ENCODE results near the gene CMTM7. TPM values are rescaled to one million over a fixed set of nuclear protein-coding genes. Genes with fewer than 3 reads are reported as not detected.

Gene CMTM7
- total and polyA plus RNA-seq, 10 of the 15 experiments (the other 5 are each of a cell fraction or from before 2014, with no cell fraction given): 3.7 to 36.4 (median 14.7) TPM

DNA sequence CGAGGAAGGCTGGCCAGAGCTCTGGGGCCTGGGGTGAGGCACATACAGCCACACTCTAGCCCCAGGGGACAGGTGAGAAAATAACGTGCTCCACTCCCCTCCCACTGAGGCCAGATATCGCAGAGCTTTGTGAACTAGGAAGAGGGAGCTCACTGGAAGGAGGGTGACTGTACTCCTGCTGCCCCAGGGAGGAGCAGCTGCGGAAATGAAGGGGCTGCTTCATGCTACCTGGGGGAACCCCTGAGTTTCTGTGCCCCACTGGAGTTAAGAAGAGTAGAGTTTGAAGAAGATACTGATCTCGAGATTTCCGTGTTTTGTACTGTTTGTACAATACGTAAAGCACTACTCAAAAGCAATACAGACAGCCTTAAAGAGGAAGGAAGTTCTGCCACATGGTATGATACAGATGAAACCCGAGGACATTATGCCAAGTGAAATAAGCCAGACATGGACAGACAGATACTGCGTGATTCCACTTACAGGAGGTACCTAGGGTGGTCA is 66.4 kb downstream of the CMTM7 start (continued):
- TF ChIP-seq, protein P1, sequence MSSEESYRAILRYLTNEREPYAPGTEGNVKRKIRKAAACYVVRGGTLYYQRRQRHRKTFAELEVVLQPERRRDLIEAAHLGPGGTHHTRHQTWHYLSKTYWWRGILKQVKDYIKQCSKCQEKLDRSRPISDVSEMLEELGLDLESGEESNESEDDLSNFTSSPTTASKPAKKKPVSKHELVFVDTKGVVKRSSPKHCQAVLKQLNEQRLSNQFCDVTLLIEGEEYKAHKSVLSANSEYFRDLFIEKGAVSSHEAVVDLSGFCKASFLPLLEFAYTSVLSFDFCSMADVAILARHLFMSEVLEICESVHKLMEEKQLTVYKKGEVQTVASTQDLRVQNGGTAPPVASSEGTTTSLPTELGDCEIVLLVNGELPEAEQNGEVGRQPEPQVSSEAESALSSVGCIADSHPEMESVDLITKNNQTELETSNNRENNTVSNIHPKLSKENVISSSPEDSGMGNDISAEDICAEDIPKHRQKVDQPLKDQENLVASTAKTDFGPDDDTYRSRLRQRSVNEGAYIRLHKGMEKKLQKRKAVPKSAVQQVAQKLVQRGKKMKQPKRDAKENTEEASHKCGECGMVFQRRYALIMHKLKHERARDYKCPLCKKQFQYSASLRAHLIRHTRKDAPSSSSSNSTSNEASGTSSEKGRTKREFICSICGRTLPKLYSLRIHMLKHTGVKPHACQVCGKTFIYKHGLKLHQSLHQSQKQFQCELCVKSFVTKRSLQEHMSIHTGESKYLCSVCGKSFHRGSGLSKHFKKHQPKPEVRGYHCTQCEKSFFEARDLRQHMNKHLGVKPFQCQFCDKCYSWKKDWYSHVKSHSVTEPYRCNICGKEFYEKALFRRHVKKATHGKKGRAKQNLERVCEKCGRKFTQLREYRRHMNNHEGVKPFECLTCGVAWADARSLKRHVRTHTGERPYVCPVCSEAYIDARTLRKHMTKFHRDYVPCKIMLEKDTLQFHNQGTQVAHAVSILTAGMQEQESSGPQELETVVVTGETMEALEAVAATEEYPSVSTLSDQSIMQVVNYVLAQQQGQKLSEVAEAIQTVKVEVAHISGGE (CRISPR knock-in tag; IDR thresholded peaks at IDR 0.05): no peak
- TF ChIP-seq, protein P2, sequence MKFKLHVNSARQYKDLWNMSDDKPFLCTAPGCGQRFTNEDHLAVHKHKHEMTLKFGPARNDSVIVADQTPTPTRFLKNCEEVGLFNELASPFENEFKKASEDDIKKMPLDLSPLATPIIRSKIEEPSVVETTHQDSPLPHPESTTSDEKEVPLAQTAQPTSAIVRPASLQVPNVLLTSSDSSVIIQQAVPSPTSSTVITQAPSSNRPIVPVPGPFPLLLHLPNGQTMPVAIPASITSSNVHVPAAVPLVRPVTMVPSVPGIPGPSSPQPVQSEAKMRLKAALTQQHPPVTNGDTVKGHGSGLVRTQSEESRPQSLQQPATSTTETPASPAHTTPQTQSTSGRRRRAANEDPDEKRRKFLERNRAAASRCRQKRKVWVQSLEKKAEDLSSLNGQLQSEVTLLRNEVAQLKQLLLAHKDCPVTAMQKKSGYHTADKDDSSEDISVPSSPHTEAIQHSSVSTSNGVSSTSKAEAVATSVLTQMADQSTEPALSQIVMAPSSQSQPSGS (IDR thresholded peaks at IDR 0.05; ENCODE audit: low read length): no peak
- TF ChIP-seq EED (IDR thresholded peaks at IDR 0.05; ENCODE audit: low read depth) (peak; percentile 43; the same call in 1 of the 2 replicates), ETV6 (conservative IDR thresholded peaks at IDR 0.05 in 1 of 2, IDR thresholded peaks at IDR 0.05 in 1 of 2; ENCODE audit: borderline replicate concordance in 1 of 2, low read depth in 1 of 2) (peak in 1 of 2 experiments; percentile 58; a peak in 1 of 4 replicates), CBX5 (IDR thresholded peaks at IDR 0.05; ENCODE audit: low read depth) (no peak), ZNF217 (IDR thresholded peaks at IDR 0.05) (no peak), KAT2A (conservative IDR thresholded peaks at IDR 0.05; ENCODE audit: control insufficient read depth, low read depth, low read length) (no peak), NBN (IDR thresholded peaks at IDR 0.05) (no peak; the same call in 1 of the 2 replicates), MXI1 (IDR thresholded peaks at IDR 0.05; ENCODE audit: low read depth, low read length) (0 out of 2 replicates have a peak, but pooled peaks have one; percentile 49), MTA2 (IDR thresholded peaks at IDR 0.05; ENCODE audit: low read depth) (0 out of 2 replicates have a peak, but pooled peaks have one; percentile 13), EZH2 (IDR thresholded peaks at IDR 0.05; ENCODE audit: borderline replicate concordance, control insufficient read depth, low read depth, low read length) (no peak), NFIC (IDR thresholded peaks at IDR 0.05; ENCODE audit: low read depth, low read length) (peak; percentile 36; the same call in 1 of the 2 replicates), ZNF274 (IDR thresholded peaks at IDR 0.05; ENCODE audit: insufficient read depth, insufficient read length) (no peak), NRF1 (conservative IDR thresholded peaks at IDR 0.05; ENCODE audit: low read depth, low read length) (no peak), IKZF1 (conservative IDR thresholded peaks at IDR 0.05) (0 out of 2 replicates have a peak, but pooled peaks have one; percentile 28)
- TF ChIP-seq, protein P3, sequence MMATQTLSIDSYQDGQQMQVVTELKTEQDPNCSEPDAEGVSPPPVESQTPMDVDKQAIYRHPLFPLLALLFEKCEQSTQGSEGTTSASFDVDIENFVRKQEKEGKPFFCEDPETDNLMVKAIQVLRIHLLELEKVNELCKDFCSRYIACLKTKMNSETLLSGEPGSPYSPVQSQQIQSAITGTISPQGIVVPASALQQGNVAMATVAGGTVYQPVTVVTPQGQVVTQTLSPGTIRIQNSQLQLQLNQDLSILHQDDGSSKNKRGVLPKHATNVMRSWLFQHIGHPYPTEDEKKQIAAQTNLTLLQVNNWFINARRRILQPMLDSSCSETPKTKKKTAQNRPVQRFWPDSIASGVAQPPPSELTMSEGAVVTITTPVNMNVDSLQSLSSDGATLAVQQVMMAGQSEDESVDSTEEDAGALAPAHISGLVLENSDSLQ (IDR thresholded peaks at IDR 0.05): 0 out of 2 replicates have a peak, but pooled peaks have one; percentile 5
- TF ChIP-seq, protein P4, sequence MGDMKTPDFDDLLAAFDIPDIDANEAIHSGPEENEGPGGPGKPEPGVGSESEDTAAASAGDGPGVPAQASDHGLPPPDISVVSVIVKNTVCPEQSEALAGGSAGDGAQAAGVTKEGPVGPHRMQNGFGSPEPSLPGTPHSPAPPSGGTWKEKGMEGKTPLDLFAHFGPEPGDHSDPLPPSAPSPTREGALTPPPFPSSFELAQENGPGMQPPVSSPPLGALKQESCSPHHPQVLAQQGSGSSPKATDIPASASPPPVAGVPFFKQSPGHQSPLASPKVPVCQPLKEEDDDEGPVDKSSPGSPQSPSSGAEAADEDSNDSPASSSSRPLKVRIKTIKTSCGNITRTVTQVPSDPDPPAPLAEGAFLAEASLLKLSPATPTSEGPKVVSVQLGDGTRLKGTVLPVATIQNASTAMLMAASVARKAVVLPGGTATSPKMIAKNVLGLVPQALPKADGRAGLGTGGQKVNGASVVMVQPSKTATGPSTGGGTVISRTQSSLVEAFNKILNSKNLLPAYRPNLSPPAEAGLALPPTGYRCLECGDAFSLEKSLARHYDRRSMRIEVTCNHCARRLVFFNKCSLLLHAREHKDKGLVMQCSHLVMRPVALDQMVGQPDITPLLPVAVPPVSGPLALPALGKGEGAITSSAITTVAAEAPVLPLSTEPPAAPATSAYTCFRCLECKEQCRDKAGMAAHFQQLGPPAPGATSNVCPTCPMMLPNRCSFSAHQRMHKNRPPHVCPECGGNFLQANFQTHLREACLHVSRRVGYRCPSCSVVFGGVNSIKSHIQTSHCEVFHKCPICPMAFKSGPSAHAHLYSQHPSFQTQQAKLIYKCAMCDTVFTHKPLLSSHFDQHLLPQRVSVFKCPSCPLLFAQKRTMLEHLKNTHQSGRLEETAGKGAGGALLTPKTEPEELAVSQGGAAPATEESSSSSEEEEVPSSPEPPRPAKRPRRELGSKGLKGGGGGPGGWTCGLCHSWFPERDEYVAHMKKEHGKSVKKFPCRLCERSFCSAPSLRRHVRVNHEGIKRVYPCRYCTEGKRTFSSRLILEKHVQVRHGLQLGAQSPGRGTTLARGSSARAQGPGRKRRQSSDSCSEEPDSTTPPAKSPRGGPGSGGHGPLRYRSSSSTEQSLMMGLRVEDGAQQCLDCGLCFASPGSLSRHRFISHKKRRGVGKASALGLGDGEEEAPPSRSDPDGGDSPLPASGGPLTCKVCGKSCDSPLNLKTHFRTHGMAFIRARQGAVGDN (IDR thresholded peaks at IDR 0.05): peak; percentile 78
